Stimulated activated CD4-positive, alpha-beta T cell treated with anti-CD3 and anti-CD28 coated beads, TNF-alpha, amount 100 ng/mL, for 24 hours (primary cell): ENCODE data around the gene SLX4IP.
A peak's percentile ranks its signal among the peaks of the same experiment; 100 is the strongest.

ENCODE experiments used
- DNase-seq, 3 experiments: peaks; one replicate each; pipeline ENCODE4 v3.0.0-alpha.2; 2020; ENCODE audit warnings: low read depth in 3 of 3

SLX4IP gene

DNA sequence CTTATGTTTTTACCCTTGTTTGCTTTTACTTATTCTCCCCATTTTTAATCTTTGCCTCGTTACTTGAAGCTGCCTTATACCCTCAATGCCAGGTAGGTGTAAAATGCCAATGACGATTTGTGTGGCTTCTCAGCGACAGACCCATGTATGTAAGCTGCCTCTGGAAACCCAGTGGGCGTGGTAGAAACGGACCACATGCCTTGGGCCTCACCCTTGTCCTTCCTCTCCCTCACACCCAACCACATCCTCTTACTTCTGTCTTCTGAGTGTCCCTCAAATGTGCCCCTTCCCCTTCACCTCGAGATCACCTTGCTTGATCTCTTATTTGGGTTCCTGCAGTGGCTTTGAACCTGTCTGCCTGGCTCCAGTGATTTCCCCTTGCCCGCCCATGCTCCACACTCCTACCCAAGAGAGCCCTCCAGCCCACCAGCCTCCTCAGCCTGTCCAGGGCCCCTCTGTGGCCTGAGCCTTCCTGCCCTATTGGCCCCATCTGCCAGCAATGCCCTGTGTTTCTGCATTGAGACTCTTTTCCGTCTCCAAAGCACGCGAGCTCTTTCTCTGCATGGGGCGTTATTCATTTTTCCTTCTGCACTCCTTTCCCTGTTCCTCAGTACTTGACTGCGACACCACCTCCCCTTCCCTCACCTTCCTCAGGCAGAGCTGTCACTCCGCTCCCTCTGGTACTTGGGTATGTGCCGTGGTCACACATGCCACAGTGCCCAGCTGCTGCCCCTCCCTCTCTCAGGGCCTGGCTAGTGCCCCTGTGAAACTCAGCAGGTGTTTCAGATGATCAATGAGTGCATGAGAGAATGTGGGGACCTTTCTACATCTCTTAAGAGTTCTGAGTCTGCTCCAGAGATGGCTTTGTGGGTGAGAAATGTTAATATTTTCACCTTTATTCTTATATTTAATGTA, 115.4 kb downstream of the SLX4IP start:
- DNase-seq = no peak

GRCh38 chr20:10551732-10552724, 116.9 kb downstream of the SLX4IP start:
- DNase-seq = peak in 1 of 3 experiments; percentile 14

DNA sequence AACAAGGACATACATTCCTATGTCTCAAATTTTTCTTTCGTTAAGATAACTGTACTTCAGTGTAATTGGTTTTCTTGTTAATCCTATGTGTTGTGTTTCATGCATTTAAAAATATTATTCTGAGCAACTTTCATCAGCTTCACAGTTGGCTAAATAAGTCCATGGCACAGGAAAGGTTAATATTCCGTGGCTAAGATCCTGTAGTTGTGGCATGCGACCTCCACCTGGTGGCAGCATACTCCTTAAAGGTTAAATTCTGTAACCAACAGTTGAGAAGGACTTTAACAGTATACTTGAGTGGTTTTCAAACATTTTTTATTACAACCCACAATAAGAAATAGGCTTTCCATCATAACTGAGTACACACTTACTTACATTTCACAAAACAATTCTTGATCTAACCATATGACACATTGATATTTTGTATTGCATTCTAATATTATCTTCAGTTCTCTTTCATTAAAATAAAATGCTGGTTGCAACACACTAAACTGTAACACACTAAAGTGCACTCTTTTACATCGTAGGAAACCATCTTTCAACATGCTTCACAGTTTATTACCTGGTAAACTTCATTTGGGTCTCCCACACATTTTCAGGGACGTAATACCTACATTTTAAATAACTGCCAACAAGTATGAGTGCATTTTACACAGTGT, 118.3 kb downstream of the SLX4IP start:
- DNase-seq = peak in 2 of 3 experiments; percentile 10 to 42

- no peak for DNase-seq
These were observed 119.2 kb downstream of the SLX4IP start for GRCh38 chr20:10554285-10554684.

GRCh38 chr20:10555393-10555792, 120.3 kb downstream of the SLX4IP start:
- no peak for DNase-seq

- no peak for DNase-seq
These were observed 120.8 kb downstream of the SLX4IP start for GRCh38 chr20:10555865-10556308.

DNA sequence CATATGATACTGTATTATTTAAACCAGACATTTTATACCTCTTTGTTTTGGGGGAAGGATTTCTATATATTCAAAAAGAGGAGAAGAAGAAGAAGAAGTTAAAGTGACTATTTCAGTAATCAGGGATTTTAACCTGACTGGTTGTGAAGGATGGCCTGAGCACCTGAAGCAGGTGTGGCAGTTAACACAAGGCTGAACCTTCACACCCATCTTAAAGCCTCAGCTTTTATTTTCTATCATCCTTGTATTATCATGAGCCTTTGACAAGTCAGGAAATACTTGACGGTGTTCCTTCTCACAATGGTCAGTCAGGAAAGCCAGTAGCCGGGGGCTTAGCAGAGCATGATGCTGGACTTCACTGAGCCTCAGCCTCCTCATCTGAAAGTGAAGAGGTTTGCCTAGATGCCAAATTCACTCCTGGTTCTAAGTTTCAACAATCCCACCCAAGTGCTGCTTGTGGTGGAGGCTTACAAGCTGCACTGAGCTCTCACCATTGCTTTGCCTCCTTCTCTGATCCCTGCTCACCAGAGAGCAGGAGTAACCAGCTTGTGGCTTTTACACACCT, 121.5 kb downstream of the SLX4IP start:
- no peak for DNase-seq

GRCh38 chr20:10557685-10558084, 122.6 kb downstream of the SLX4IP start:
- no peak for DNase-seq

DNA sequence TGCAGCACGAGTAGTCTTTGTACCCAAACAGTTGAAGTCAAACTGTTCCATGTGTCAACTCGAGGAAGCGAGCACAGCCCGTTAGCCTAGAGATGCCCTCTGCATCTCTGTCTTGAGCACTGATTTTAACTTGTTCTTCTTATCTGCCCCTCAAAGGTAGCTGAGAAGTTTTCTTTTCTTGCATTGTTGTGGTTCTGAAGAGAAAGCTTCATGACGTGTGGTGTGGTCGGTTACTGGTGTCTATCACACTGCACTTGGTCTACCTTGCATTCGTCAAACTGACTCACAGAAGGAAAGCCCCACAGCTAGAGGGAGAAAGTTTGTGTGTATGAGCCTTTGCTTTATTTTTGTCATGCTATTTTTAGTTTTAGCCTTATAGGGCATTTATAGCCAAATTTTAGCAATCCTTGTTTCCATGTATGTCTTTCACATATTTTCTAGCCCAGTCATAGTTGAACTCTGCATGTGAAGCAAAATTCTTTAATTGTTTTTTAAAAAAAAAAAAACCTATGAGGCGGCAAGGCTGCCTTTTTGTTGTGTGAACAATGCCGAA, 123.6 kb downstream of the SLX4IP start:
- DNase-seq = peak in 2 of 3 experiments; percentile 5 to 16

DNA sequence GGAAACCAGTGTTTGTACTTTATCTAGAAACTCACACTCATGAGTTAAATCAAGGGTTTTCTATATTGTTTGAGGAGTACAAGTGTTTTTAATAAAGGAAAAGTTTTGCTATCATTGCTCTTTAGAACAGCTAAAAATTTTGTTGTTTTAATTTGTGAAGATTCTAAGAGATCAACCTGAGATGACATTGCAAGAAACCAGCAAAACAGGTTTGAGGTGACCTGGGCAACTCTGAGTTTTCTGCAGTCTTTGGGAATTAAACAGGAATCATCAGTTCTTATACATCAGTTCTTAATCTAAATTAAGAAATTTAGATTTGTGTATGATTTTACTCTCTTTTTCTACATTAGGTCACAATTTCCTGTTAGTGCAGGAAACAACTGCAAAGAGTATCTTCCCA, 124.2 kb downstream of the SLX4IP start:
- no peak for DNase-seq

DNA sequence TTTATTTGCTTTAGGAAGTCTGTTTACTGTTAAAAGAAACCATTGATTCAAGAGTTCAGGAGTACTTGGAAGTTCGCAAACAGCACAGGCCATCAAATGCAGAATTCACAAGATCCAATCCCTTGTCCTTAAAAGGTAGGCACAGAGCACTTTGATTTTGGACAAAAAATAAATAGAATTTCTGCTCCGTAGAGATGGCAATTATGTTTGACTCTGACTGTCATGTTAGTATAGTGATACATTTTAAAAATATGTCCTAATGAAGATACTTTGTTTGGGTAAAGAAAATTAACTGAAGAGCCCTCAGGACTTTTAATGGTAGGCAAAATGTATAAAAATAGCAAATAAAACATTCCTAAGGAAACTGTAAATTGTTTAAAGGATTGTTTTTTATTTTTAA, 125.6 kb downstream of the SLX4IP start:
- DNase-seq = no peak

DNA sequence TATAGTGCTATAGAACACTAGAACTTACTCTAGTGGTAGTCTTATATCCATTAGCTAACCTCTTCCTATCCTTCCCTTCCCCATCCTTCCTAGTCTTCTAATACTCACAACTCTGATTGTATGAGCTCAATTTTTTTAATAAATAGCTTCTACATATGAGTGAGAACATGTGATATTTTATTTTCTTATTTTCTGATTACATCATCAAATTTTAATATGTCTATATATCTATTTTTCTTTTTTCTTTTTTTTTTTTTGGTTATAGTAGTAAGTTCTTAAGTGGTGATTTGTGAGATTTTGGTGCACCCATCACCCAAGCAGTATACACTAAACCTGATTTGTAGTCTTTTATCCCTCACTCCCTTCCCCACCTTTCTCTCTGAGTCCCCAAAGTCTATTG, 126.2 kb downstream of the SLX4IP start:
- DNase-seq = no peak

- no peak for DNase-seq
These were observed 127.8 kb downstream of the SLX4IP start for GRCh38 chr20:10562899-10563298.

GRCh38 chr20:10563935-10564492, 128.9 kb downstream of the SLX4IP start:
- DNase-seq = no peak

- DNase-seq = no peak
These were observed 130.3 kb downstream of the SLX4IP start for GRCh38 chr20:10565191-10565921.

DNA sequence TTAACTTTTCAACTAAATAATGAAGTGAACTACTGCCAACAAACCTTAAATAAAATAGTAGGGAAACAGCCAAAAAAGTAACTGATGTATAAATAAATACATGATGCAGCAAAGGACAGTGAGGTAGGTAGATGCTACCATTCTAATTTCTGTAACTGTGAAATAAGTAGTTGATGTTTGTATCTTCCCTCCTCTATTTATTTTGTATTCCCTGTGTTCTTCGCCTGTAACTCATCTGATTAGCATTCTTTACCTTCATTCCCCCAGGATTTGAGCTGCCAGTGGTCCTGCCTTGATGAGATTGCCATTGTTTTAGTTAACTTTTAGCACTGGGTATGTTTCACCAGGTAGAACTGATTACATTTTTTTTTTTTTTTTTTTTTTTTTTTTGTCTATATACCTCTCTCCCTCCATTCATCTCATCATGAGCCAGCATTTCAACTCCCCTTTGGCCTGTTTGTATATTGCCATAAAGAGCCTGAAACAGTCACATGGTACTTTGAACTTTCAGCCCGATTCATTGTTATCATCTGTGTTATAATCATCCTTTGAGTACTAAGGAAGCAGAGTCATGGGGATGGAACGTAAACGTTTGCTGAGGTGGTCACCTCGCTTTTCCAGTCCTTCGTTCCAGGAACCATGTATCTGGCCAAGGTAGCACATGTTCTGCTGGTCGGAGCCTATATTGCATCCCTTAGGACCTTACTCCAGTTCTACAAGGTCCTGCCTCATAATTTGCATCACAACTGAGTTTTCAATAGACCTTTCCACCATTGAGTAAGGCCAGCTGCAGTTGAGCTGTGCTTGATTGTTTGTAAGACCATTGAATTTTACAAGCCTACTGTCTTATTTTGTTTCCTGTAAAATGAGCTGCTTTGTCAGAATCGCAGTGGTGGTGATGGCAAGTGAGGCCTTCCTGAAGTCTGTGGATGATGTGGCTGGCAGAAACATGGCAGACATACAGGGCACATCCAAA, 131.1 kb downstream of the SLX4IP start:
- DNase-seq = no peak

- no peak for DNase-seq
These were observed 132.9 kb downstream of the SLX4IP start for GRCh38 chr20:10568032-10568431.

DNA sequence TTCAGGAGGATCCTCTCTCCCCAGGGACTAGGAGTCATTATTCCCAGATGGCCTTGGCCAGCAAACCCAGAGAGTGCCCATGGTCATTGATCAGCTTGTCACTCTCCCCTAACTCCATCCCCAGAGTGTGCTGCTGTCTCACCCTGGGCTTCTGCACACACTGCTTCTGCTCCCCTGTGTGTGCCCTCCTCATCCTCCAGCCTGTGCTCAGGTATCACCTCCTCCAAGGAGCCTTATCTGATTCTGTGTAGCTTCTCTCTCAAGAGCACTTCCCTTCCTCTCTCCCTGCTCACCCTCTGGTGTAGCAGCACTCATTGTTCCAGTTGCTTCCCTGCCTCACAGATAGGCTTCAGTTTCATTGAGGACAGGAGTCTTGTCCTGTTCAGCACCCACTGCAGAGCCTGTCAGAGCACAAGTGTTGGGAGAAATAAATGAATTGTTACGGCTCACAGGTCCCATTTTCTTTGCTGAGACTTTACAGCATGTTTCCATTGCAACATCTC, 136.3 kb downstream of the SLX4IP start:
- no peak for DNase-seq

GRCh38 chr20:10572853-10573252, 137.7 kb downstream of the SLX4IP start:
- DNase-seq = no peak
